Endothelial cell of umbilical vein (primary cell): ENCODE results near the gene MAP7D2. TPM values are rescaled to one million over a fixed set of nuclear protein-coding genes. Genes with fewer than 3 reads are reported as not detected.

ENCODE experiments used
- BruUV-seq: library from RNA; stranded (reverse); fragments of 400-500 nt; replicated peaks from 2 replicates; lab custom pipeline; 2021; lab: Mats Ljungman, UMichigan
- CTCF ChIA-PET: fragments of 300-600, 350-600 bp; sonication (Branson Sonifier 250); formaldehyde crosslinking; loops from one replicate; lab custom pipeline; 2021; ENCODE audit warnings: antibody characterized with exemption, inconsistent platforms; lab: Charles Lee
- POLR2A ChIA-PET: fragments of 300-600, 350-600 bp; sonication (Branson Sonifier 250); formaldehyde crosslinking; loops from one replicate; lab custom pipeline; 2021; ENCODE audit warnings: antibody characterized with exemption, inconsistent platforms; lab: Charles Lee
- DNase-seq: peaks from one replicate; pipeline ENCODE4 v3.0.0-alpha.2; 2011; ENCODE audit warnings: low read depth, low spot score
- FAIRE-seq: peaks from 2 replicates; lab custom pipeline; 2011; peaks lifted over from hg19 to GRCh38; lab: Jason Lieb, UNC
- H2AFZ ChIP-seq: 2 replicates; pipeline ENCODE4 v1.6.0; 2012; ENCODE audit warnings: low read depth, low read length, control low read depth, inconsistent platforms
- H3K27ac ChIP-seq: 2 replicates; pipeline ENCODE4 v1.5.1; 2011; ENCODE audit warnings: low read depth, mild to moderate bottlenecking, control low read depth, low read length, moderate library complexity; ENCODE audit not compliant: insufficient read depth
- H3K27me3 ChIP-seq, 2 experiments: 2 replicates each; pipeline versions ENCODE4 v1.6.0 to v1.6.1; 2011; ENCODE audit warnings: low read length in 2 of 2, mixed read lengths in 1 of 2; ENCODE audit not compliant: control insufficient read depth in 2 of 2, insufficient read depth in 2 of 2
- H3K36me3 ChIP-seq, 2 experiments: 2 replicates in 1 of 2; 3 replicates in 1 of 2; pipeline ENCODE4 v1.5.1; 2011; ENCODE audit warnings: low read length in 2 of 2, mild to moderate bottlenecking in 1 of 2, moderate library complexity in 1 of 2; ENCODE audit not compliant: control insufficient read depth in 2 of 2, insufficient read depth in 2 of 2; ENCODE audit errors: extremely low read depth in 1 of 2
- H3K4me1 ChIP-seq: 3 replicates; pipeline ENCODE4 v1.5.1; 2011; ENCODE audit warnings: mild to moderate bottlenecking, low read length; ENCODE audit not compliant: control insufficient read depth, insufficient read depth; ENCODE audit errors: extremely low read depth
- H3K4me2 ChIP-seq: 2 replicates; pipeline ENCODE4 v1.6.1; 2011; ENCODE audit warnings: low read length, control low read depth, mixed read lengths; ENCODE audit not compliant: insufficient read depth
- H3K4me3 ChIP-seq, 3 experiments: fragments of 200-600 bp in 1 of 3; sonication (generic), shearing (Covaris generic) in 1 of 3; replicated peaks in 1 of 3; 2 replicates each; pipeline ENCODE4 v1.5.1; 2011 to 2016; ENCODE audit warnings: control low read depth in 3 of 3, low read length in 3 of 3, mild to moderate bottlenecking in 2 of 3, inconsistent platforms in 1 of 3, low read depth in 1 of 3, moderate library complexity in 1 of 3; ENCODE audit not compliant: insufficient read depth in 1 of 3
- H3K79me2 ChIP-seq: 2 replicates; pipeline ENCODE4 v1.6.0; 2012; ENCODE audit warnings: low read length, inconsistent platforms; ENCODE audit not compliant: control insufficient read depth, insufficient read depth
- H3K9ac ChIP-seq: replicated peaks from 2 replicates; pipeline ENCODE3; 2011; ENCODE audit warnings: low read length, control low read depth; ENCODE audit not compliant: insufficient read depth; ENCODE audit errors: extremely low read depth
- H3K9me1 ChIP-seq: replicated peaks from 3 replicates; pipeline ENCODE4 v1.6.0; 2011; ENCODE audit warnings: mild to moderate bottlenecking, low read length; ENCODE audit not compliant: control insufficient read depth, insufficient read depth; ENCODE audit errors: extremely low read depth
- H3K9me3 ChIP-seq: replicated peaks from 2 replicates; pipeline ENCODE4 v1.5.1; 2012; ENCODE audit warnings: low read length, inconsistent platforms; ENCODE audit not compliant: control insufficient read depth, insufficient read depth
- H4K20me1 ChIP-seq: replicated peaks from 2 replicates; pipeline ENCODE3; 2011; ENCODE audit warnings: mild to moderate bottlenecking, low read length; ENCODE audit not compliant: control insufficient read depth, insufficient read depth; ENCODE audit errors: extremely low read depth
- EZH2 ChIP-seq: IDR thresholded peaks from 2 replicates; pipeline ENCODE4 v1.6.1; 2012; ENCODE audit warnings: borderline replicate concordance, low read depth, mild to moderate bottlenecking, moderate library complexity, low read length, inconsistent platforms; ENCODE audit not compliant: severe bottlenecking
- FOS ChIP-seq: IDR thresholded peaks from 2 replicates; pipeline ENCODE4 v1.6.1; 2011; ENCODE audit warnings: mild to moderate bottlenecking, low read length, moderate library complexity, borderline replicate concordance; ENCODE audit not compliant: insufficient read depth
- GATA2 ChIP-seq: IDR thresholded peaks from 2 replicates; pipeline ENCODE4 v1.7.0; 2011; ENCODE audit warnings: low read depth, mild to moderate bottlenecking, moderate library complexity, mixed read lengths, low read length; ENCODE audit not compliant: insufficient read length, insufficient read depth
- JUN ChIP-seq: IDR thresholded peaks from 2 replicates; pipeline ENCODE4 v1.6.1; 2011; ENCODE audit warnings: borderline replicate concordance, low read depth; ENCODE audit not compliant: insufficient read length, insufficient read depth
- MYC ChIP-seq: IDR thresholded peaks from one replicate; pipeline ENCODE4 v1.6.1; 2011; ENCODE audit warnings: mild to moderate bottlenecking, low read depth, low read length
- POLR2A ChIP-seq: IDR thresholded peaks from 2 replicates; pipeline ENCODE4 v1.6.1; 2012; ENCODE audit warnings: low read depth, mild to moderate bottlenecking, control low read depth, low read length
- POLR2AphosphoS5 ChIP-seq: IDR thresholded peaks from 2 replicates; pipeline ENCODE4 v1.6.1; 2012; ENCODE audit warnings: low read depth, mild to moderate bottlenecking, control low read depth, low read length, moderate library complexity; ENCODE audit not compliant: insufficient read depth
- dilution Hi-C: fragments of 300-500 bp; cut with MboI; formaldehyde crosslinking; loops from one replicate; pipeline ENCODE4 v1.15.0; 2019; ENCODE audit warnings: low sequenced_read_pairs; ENCODE audit not compliant: extremely low pct_ligation_motif_present
- intact Hi-C: fragments of 100-400 bp; cut with micrococcal nuclease; formaldehyde crosslinking; loops from one replicate; pipeline ENCODE4 v1.10.0; 2022
- polyA plus RNA-seq, 4 experiments: library from polyadenylated mRNA; depleted of rRNA in 3 of 4; stranded (reverse) in 3 of 4; unstranded in 1 of 4; fragments of >200 nt; gene quantifications; 2 replicates each; pipeline versions ENCODE4 v1.2.1 to v1.2.3, GENCODE V29; 2011 to 2012; ENCODE audit warnings: missing spikeins in 1 of 4
- total RNA-seq: library from RNA; stranded (reverse); gene quantifications from 2 replicates; pipeline ENCODE4 v1.2.3, GENCODE V29; 2021
- TF ChIP-seq, protein P1 (sequence below): IDR thresholded peaks from 2 replicates; pipeline ENCODE4 v1.6.1; 2011; ENCODE audit not compliant: insufficient read depth, insufficient read length
- TF ChIP-seq, protein P2 (sequence below), 2 donors: IDR thresholded peaks; 1 replicate in 1 of 2; 2 replicates in 1 of 2; pipeline ENCODE4 v1.5.1; 2011; ENCODE audit warnings: low read length in 2 of 2, mild to moderate bottlenecking in 2 of 2, moderate library complexity in 2 of 2, control low read depth in 1 of 2, inconsistent platforms in 1 of 2, low read depth in 1 of 2; ENCODE audit not compliant: insufficient read depth in 1 of 2; ENCODE audit errors: extremely low read depth in 1 of 2

MAP7D2 gene
- total and polyA plus RNA-seq, 2 donors (not counting 3 experiments of a cell fraction or from before 2014, with no cell fraction given), result 0.08 to 0.15 TPM

DNA sequence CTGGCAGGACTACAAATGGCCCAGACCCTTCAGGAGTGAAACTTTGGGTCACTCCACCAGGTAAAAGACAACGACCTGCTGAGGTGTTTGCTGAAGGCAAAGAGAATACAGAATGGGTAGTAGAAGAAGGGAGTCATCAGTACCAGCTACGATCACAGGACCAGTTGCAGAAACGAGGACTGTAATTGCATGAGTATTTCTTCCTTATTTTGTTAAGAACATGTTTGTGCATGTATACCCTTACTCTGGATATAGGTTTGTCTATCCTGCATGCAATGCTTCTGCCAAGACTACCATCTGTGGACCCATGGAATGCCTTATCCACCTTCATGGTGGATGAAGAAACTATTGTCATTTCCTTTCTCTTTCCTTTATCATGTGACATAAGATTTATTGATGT lies 77.7 kb downstream of the MAP7D2 start:
- dilution Hi-C loops, result no loop called here
- Histone ChIP-seq H4K20me1 (no peaks in the 10 kb centered on the region), H3K9me3 (no peaks in the 10 kb centered on the region), H3K4me1 (no peaks in the 10 kb centered on the region), H3K4me3 (no peak overlapping the region), H2AFZ (no peak overlapping the region), H3K79me2 (no peaks in the 10 kb centered on the region), H3K27ac (no peak overlapping the region), H3K27me3 (no peaks in the 10 kb centered on the region), H3K9me1 (no peaks in the 10 kb centered on the region), H3K4me2 (no peak overlapping the region), H3K36me3 (no peaks in the 10 kb centered on the region), H3K9ac (no peak overlapping the region)
- intact Hi-C loops, result no loop called here
- TF ChIP-seq GATA2 (no peak), FOS (no peak), JUN (no peak)
- TF ChIP-seq, protein P1, sequence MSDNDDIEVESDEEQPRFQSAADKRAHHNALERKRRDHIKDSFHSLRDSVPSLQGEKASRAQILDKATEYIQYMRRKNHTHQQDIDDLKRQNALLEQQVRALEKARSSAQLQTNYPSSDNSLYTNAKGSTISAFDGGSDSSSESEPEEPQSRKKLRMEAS, result no peak
- FAIRE-seq (no peak), DNase-seq (no peak)
- CTCF ChIA-PET, result no interaction called here
- POLR2A ChIA-PET, result no interaction called here
- no TSS peak for BruUV-seq

DNA sequence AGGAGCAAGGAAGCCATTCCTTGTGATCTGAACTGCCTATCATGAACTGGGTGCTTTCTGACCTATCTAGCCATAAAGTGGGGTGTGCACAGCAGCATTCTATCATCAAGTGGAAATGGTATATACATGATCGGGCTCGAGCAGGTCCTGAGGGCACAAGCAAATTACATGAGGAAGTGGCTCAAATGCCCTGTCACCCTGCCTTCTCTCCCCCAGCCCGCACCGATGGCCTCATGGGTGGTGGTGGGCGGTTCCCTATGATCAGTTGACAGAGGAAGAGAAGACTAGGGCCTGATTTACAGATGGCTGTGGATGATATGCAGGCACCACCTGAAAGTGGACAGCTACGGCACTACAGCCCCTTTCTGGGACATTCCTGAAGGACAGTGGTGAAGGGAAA lies 79.5 kb downstream of the MAP7D2 start:
- H3K4me3 ChIP-seq, result no peak overlapping the region
- H3K9me3 ChIP-seq, result no peaks in the 10 kb centered on the region
- H2AFZ ChIP-seq, result no peak overlapping the region
- intact Hi-C loops, result no loop called here
- H3K9ac ChIP-seq, result no peak overlapping the region
- FAIRE-seq, result no peak
- H3K4me1 ChIP-seq, result no peaks in the 10 kb centered on the region
- DNase-seq, result no peak
- ChIA-PET POLR2A (no interaction called here), CTCF (no interaction called here)
- H3K27me3 ChIP-seq, result no peaks in the 10 kb centered on the region
- H3K79me2 ChIP-seq, result no peaks in the 10 kb centered on the region
- TF ChIP-seq POLR2A (no peak), JUN (no peak), GATA2 (no peak), EZH2 (no peak), FOS (no peak), POLR2AphosphoS5 (no peak), MYC (no peak)
- TF ChIP-seq, protein P2, sequence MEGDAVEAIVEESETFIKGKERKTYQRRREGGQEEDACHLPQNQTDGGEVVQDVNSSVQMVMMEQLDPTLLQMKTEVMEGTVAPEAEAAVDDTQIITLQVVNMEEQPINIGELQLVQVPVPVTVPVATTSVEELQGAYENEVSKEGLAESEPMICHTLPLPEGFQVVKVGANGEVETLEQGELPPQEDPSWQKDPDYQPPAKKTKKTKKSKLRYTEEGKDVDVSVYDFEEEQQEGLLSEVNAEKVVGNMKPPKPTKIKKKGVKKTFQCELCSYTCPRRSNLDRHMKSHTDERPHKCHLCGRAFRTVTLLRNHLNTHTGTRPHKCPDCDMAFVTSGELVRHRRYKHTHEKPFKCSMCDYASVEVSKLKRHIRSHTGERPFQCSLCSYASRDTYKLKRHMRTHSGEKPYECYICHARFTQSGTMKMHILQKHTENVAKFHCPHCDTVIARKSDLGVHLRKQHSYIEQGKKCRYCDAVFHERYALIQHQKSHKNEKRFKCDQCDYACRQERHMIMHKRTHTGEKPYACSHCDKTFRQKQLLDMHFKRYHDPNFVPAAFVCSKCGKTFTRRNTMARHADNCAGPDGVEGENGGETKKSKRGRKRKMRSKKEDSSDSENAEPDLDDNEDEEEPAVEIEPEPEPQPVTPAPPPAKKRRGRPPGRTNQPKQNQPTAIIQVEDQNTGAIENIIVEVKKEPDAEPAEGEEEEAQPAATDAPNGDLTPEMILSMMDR (IDR thresholded peaks at IDR 0.05; ENCODE audit: extremely low read depth in 1 of 2, insufficient read depth in 1 of 2, low read depth in 1 of 2, low read length in 2 of 2), result no peak
- TF ChIP-seq, protein P1, result no peak
- no peaks in the 10 kb centered on the region for H3K9me1 ChIP-seq
- no peaks in the 10 kb centered on the region for H3K36me3 ChIP-seq
- no peak overlapping the region for H3K4me2 ChIP-seq
- H4K20me1 ChIP-seq, result no peaks in the 10 kb centered on the region
- no peak overlapping the region for H3K27ac ChIP-seq
- dilution Hi-C loops, result no loop called here
- no TSS peak for BruUV-seq
